HepG2 (cell line): ENCODE data around the gene R3HDM4. TPM values are rescaled to one million over a fixed set of nuclear protein-coding genes. Genes with fewer than 3 reads are reported as not detected.

Source experiments
- ARNTL ChIP-seq: sonication (generic); formaldehyde crosslinking; IDR thresholded peaks from 2 replicates; pipeline ENCODE4 v1.4.0; 2020; ENCODE audit warnings: mild to moderate bottlenecking, missing genetic modification reagents
- ATF1 ChIP-seq: IDR thresholded peaks from 2 replicates; pipeline ENCODE4 v1.6.1; 2016; ENCODE audit warnings: mild to moderate bottlenecking, control low read depth
- HOXD1 ChIP-seq: sonication (generic); formaldehyde crosslinking; IDR thresholded peaks from 2 replicates; pipeline ENCODE4 v1.5.0; 2020; ENCODE audit warnings: missing genetic modification reagents
- NFYB ChIP-seq: sonication (generic); formaldehyde crosslinking; IDR thresholded peaks from 2 replicates; pipeline ENCODE4 v1.4.0; 2020; ENCODE audit warnings: missing genetic modification reagents
- SNAI1 ChIP-seq: sonication (generic); formaldehyde crosslinking; IDR thresholded peaks from 2 replicates; pipeline ENCODE4 v1.5.0; 2020; ENCODE audit warnings: mild to moderate bottlenecking, missing genetic modification reagents, borderline replicate concordance
- SP4 ChIP-seq: sonication (generic); formaldehyde crosslinking; IDR thresholded peaks from 2 replicates; pipeline ENCODE4 v1.8.1; 2023; ENCODE audit warnings: mild to moderate bottlenecking, missing genetic modification reagents
- TCF7 ChIP-seq: sonication (generic); IDR thresholded peaks from 2 replicates; pipeline ENCODE4 v1.6.1; 2016; ENCODE audit warnings: antibody characterized with exemption, low read depth
- TRIM22 ChIP-seq: fragments of 450-650 bp; IDR thresholded peaks from 2 replicates; pipeline ENCODE4 v1.6.1; 2017
- YY1 ChIP-seq: IDR thresholded peaks from 2 replicates; pipeline ENCODE4 v1.6.1; 2011; ENCODE audit warnings: low read length, low read depth, moderate library complexity, mild to moderate bottlenecking; ENCODE audit not compliant: insufficient read depth, insufficient replicate concordance
- ZBTB21 ChIP-seq: sonication (generic); formaldehyde crosslinking; IDR thresholded peaks from 2 replicates; pipeline ENCODE4 v1.4.0; 2020; ENCODE audit warnings: missing genetic modification reagents
- ZFP36 ChIP-seq: fragments of 150-350 bp; IDR thresholded peaks from 2 replicates; pipeline ENCODE4 v1.6.1; 2018; ENCODE audit warnings: borderline replicate concordance, low read length, low read depth; ENCODE audit not compliant: partially characterized antibody
- ZNF335 ChIP-seq: sonication (generic); formaldehyde crosslinking; IDR thresholded peaks from 2 replicates; pipeline ENCODE4 v1.4.0; 2020; ENCODE audit warnings: missing genetic modification reagents
- ZNF484 ChIP-seq: sonication (generic); formaldehyde crosslinking; IDR thresholded peaks from 2 replicates; pipeline ENCODE4 v1.5.1; 2020; ENCODE audit warnings: mild to moderate bottlenecking, low read depth, missing genetic modification reagents, borderline replicate concordance
- ZNF883 ChIP-seq: sonication (generic); formaldehyde crosslinking; IDR thresholded peaks from 2 replicates; pipeline ENCODE4 v1.5.1; 2020; ENCODE audit warnings: mild to moderate bottlenecking, missing genetic modification reagents; ENCODE audit errors: not compliant biosample characterization
- polyA plus RNA-seq, 8 experiments: library from polyadenylated mRNA; depleted of rRNA in 3 of 8; stranded (reverse) in 7 of 8; unstranded in 1 of 8; fragments of >200 nt; fragmentation: Illumina TruSeq in 4 of 8; extraction: Trizol in 4 of 8; gene quantifications; 2 replicates each; pipeline versions ENCODE4 v1.2.1 to v1.2.3, GENCODE V29; 2011 to 2016; ENCODE audit warnings: low read depth in 4 of 8, missing spikeins in 1 of 8, mixed read lengths in 1 of 8; ENCODE audit not compliant: insufficient read depth in 1 of 8
- total RNA-seq, 5 experiments: library from RNA; depleted of rRNA; stranded (reverse); fragments of >200 nt; fragmentation: Illumina TruSeq; extraction: Trizol; gene quantifications; 2 replicates each; pipeline ENCODE4 v1.2.3, GENCODE V29; 2016; ENCODE audit warnings: low read depth in 1 of 5
- TF ChIP-seq, protein P1 (sequence below): sonication (generic); formaldehyde crosslinking; IDR thresholded peaks from 2 replicates; pipeline ENCODE4 v1.4.0; 2020; ENCODE audit warnings: mild to moderate bottlenecking, missing genetic modification reagents, borderline replicate concordance
- TF ChIP-seq, protein P2 (sequence below): IDR thresholded peaks from 2 replicates; pipeline ENCODE4 v1.6.1; 2016
- TF ChIP-seq, protein P3 (sequence below): sonication (generic); formaldehyde crosslinking; conservative IDR thresholded peaks from 2 replicates; pipeline ENCODE4 v1.4.0; 2020; ENCODE audit warnings: missing genetic modification reagents
- TF ChIP-seq, protein P4 (sequence below), 2 experiments: sonication (generic) in 1 of 2; formaldehyde crosslinking in 1 of 2; IDR thresholded peaks; 2 replicates each; pipeline versions ENCODE4 v1.6.1 to v1.9.0; 2014 to 2022; ENCODE audit warnings: antibody characterized with exemption in 1 of 2, borderline replicate concordance in 1 of 2, inconsistent platforms in 1 of 2, low read depth in 1 of 2, missing genetic modification reagents in 1 of 2

R3HDM4 gene
- total and polyA plus RNA-seq, 2 of the 13 experiments (the other 11 are each of a cell fraction or from before 2014, with no cell fraction given), result 26.2 to 26.9 TPM

DNA sequence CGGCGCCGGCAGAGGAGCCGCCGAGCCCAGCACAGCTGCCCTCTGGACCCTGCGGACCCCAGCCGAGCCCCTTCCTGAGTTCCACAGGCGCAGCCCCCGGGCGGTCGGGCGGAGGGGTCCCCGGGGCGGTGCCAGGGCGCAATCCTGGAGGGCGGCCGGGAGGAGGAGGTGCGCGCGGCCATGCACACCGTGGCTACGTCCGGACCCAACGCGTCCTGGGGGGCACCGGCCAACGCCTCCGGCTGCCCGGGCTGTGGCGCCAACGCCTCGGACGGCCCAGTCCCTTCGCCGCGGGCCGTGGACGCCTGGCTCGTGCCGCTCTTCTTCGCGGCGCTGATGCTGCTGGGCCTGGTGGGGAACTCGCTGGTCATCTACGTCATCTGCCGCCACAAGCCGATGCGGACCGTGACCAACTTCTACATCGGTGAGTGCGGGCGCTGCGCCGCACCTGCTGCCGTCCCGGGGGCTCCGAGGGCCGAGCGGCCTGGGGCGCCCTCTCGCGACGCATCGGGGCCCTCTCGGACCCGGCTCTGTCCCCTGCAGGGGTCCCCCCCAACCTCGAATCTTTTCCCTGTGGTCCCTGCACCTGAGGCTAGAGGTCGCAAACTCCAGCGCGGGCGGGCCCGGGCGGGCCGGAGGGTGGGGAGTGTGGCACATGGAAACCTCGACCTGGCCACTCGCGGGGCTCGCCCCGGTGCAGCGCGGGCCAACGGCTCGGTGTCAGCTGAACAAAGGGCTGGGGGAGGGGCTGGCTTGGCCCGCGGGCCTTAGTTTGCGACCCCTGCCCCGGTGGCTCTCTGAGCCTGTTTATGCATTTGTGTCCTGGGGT, 4.5 kb upstream of the R3HDM4 start, which contains the start of gene KISS1R (continued):
- TF ChIP-seq, protein P1, sequence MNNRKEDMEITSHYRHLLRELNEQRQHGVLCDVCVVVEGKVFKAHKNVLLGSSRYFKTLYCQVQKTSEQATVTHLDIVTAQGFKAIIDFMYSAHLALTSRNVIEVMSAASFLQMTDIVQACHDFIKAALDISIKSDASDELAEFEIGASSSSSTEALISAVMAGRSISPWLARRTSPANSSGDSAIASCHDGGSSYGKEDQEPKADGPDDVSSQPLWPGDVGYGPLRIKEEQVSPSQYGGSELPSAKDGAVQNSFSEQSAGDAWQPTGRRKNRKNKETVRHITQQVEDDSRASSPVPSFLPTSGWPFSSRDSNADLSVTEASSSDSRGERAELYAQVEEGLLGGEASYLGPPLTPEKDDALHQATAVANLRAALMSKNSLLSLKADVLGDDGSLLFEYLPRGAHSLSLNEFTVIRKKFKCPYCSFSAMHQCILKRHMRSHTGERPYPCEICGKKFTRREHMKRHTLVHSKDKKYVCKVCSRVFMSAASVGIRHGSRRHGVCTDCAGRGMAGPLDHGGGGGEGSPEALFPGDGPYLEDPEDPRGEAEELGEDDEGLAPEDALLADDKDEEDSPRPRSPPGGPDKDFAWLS, result no peak
- TF ChIP-seq ARNTL (CRISPR knock-in tag), result no peak; the same call in 1 of the 2 replicates
- no peak for TF ChIP-seq ATF1
- no peak for TF ChIP-seq TRIM22
- TF ChIP-seq TCF7, result no peak
- TF ChIP-seq, protein P2, sequence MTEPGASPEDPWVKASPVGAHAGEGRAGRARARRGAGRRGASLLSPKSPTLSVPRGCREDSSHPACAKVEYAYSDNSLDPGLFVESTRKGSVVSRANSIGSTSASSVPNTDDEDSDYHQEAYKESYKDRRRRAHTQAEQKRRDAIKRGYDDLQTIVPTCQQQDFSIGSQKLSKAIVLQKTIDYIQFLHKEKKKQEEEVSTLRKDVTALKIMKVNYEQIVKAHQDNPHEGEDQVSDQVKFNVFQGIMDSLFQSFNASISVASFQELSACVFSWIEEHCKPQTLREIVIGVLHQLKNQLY (CRISPR knock-in tag), result 0 out of 2 replicates have a peak, but pooled peaks have one; percentile 21
- TF ChIP-seq ZNF335 (CRISPR knock-in tag), result no peak
- TF ChIP-seq SNAI1, result no peak; the same call in 1 of the 2 replicates
- TF ChIP-seq NFYB (CRISPR knock-in tag), result no peak
- TF ChIP-seq ZNF484 (CRISPR knock-in tag), result peak; percentile 58; the same call in 1 of the 2 replicates
- TF ChIP-seq ZBTB21 (CRISPR knock-in tag), result peak; percentile 46; the same call in 1 of the 2 replicates
- TF ChIP-seq ZFP36, result peak; percentile 98
- TF ChIP-seq, protein P3, sequence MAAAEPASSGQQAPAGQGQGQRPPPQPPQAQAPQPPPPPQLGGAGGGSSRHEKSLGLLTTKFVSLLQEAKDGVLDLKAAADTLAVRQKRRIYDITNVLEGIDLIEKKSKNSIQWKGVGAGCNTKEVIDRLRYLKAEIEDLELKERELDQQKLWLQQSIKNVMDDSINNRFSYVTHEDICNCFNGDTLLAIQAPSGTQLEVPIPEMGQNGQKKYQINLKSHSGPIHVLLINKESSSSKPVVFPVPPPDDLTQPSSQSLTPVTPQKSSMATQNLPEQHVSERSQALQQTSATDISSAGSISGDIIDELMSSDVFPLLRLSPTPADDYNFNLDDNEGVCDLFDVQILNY, result no peak; the same call in 1 of the 2 replicates
- TF ChIP-seq, protein P4, sequence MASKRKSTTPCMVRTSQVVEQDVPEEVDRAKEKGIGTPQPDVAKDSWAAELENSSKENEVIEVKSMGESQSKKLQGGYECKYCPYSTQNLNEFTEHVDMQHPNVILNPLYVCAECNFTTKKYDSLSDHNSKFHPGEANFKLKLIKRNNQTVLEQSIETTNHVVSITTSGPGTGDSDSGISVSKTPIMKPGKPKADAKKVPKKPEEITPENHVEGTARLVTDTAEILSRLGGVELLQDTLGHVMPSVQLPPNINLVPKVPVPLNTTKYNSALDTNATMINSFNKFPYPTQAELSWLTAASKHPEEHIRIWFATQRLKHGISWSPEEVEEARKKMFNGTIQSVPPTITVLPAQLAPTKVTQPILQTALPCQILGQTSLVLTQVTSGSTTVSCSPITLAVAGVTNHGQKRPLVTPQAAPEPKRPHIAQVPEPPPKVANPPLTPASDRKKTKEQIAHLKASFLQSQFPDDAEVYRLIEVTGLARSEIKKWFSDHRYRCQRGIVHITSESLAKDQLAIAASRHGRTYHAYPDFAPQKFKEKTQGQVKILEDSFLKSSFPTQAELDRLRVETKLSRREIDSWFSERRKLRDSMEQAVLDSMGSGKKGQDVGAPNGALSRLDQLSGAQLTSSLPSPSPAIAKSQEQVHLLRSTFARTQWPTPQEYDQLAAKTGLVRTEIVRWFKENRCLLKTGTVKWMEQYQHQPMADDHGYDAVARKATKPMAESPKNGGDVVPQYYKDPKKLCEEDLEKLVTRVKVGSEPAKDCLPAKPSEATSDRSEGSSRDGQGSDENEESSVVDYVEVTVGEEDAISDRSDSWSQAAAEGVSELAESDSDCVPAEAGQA (IDR thresholded peaks at IDR 0.05; ENCODE audit: low read depth), result peak; percentile 69
- TF ChIP-seq, protein P4 (CRISPR knock-in tag; IDR thresholded peaks at IDR 0.05; ENCODE audit: borderline replicate concordance), result 0 out of 2 replicates have a peak, but pooled peaks have one; percentile 53
- TF ChIP-seq YY1, result no peak
- TF ChIP-seq HOXD1 (CRISPR knock-in tag), result peak; percentile 48; the same call in 1 of the 2 replicates
- peak; percentile 26 for TF ChIP-seq SP4 (CRISPR knock-in tag)
- TF ChIP-seq ZNF883 (CRISPR knock-in tag), result peak; percentile 52
